ENCODE results near the gene GSN.

Gene GSN

DNA sequence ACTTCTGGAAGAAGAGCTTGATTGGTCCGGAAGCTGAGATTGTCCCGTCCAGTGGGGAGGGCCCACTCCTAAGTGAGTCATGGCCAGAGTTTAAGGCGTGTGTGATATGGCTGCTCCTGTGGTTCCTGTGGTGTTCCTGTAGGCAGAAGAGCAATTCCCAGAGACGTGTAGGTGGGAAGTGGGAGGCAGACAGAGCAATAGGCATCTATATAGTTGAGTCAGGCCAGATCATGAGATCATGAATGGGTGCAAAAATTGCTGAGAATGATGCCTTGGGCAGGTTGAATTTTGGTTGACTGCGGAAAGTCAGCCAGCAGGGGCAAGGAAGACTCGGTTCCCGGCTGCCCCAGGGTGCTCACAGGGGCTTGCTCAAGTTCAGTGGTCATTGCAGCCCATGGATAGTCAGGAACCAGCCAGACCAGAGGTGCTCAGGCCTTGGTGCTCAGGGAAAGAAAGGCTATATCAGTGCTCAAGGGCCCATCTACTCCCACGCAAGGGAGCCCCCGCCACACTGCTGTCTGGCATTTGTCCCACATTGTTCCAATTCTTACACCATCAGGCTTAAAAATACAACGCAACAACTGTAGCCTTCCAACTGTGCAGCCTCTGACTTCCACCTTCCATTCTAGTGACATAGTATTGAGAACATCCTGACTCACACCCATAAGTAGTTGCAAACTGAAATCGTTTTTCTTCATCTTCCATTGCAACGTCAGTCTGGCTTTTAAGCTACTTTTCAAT is 21.0 kb upstream of the GSN start:
- peak; percentile 76 to 79 for DNase-seq (ENCODE audit: low read depth in 2 of 2)

- DNase-seq (ENCODE audit: low read depth in 2 of 2) = no peak
Observed at GRCh38 chr9:121249563-121249962, 18.4 kb upstream of the GSN start.

DNA sequence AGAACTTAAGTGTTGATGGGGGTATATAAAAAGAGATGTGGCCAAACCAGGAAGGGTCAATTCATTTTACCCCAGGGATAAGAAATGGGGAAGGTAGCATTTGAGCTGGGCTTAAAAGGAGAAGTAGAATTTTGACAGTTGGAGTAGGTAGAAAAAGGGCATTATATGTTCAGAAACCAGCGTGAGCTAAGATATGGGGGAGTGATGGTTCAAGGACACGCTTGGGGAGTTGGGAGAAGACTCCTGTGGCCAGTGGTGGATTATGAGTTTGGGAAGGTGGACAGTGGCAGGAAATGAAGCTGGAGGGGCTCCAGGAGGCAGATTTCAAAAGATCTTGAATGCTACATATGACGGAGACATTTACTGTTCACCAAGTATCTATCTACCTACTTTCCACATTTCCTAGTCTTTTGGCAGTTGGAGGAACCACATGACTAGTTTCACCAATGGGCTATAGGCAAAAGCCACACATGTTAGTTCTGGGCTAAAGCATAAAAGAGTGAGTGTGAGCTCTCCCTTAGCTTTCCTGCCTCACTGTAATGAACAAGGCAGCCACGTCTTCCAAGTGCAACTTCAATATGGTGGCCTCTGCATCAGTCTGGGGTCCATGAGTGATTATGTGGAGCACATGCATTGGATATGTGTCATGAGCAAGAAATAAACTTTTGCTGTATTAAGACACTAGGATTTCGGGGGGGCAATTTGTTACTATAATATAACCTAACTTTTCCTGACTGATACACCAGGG is 15.7 kb upstream of the GSN start:
- no peak for DNase-seq (ENCODE audit: low read depth in 2 of 2)

DNA sequence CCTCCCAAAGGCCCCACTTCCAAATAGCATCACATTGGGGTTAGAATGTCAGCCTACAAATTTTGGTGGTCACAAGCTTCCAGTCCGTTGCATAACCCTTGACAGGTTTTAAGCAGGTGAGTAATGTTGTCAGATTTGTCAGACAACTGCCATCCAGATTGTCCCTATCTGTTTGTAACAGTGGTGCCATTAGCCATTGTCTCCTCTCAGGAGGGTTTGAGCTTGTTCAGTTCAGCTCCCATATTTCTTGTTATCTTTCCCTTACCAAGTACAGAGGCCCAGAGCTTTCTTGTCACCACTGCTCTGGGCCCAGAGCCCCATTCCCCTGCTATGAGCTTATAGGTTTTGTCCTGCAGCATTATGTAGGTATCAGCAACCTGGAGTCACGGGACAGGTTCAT is 14.8 kb upstream of the GSN start:
- no peak for DNase-seq (ENCODE audit: low read depth in 2 of 2)

DNA sequence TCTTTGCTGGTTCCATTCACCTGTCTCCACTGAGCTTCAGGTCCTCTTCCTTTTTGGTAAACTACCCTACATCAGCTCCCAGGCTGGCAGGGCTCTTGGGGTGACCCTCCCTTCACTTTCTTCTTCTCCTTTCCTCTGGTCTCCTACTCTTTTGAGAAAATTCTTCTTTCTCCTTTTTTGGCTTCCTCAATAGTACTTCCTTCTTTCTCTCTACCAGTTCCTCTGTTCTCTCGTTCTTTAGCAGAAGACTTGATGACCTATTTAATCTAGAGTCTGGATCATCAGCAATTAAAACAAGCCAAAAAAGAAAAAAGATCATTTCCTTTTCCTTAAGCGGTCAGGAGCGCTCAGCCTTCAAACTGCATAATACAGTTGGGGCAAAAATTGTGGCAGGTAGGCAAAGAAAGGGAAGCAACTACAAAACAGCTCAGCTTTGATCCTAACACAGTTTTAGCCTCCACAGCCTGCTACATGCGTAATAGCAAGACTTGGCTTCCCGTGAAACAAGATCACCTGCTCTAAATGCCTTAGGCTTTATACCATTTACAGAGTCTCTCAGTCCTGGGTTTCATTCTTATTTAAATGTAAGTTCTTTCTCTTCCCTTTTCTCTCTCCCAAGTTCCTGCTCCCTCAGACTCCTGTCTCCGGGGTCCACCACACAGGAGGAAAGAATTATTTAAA is 14.0 kb upstream of the GSN start:
- DNase-seq (ENCODE audit: low read depth in 2 of 2) = no peak

- DNase-seq (ENCODE audit: low read depth in 2 of 2) = no peak
Observed at GRCh38 chr9:121259498-121259897, 8.5 kb upstream of the GSN start.

- no peak for DNase-seq (ENCODE audit: low read depth in 2 of 2)
Observed at GRCh38 chr9:121259935-121260334, 8.0 kb upstream of the GSN start.

GRCh38 chr9:121260457-121261106 is 7.4 kb upstream of the GSN start:
- DNase-seq (ENCODE audit: low read depth in 2 of 2) = no peak

DNA sequence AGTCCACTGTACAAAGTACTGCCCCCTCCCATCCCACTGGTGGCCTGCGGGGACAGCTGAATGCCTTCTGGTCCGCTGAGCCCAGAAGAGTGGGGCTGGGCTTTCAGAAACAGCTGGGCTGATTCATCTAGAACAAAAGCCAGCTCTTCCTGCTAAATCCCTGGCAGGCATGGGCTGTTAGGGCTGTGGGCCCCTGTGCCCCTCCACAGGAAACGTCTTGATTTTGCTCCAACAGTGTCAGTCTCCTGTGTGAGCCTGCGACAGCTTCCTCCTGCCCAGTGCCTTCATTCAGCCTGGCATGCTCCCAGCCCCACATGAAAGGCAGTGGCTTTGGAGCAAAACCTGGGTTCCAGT is 6.9 kb upstream of the GSN start:
- DNase-seq (ENCODE audit: low read depth in 2 of 2) = no peak

DNA sequence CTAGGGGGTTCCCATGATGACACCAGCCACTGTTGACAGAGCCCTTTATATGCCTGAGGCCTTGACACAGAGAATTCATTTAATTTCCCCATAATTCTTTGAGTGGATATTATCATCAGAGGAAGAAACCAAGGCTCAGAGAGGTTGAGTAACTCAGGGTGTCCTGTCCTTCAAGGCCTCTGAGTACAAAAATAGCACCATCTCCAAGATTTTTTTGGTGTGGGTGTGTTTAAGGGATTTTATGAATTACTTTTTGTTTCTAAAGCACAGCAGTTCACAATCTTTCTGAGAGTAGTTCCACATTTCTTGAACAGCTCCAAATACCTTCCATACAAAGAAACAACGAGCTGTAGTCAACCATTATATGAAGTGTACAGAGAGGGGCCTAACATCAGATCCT is 6.2 kb upstream of the GSN start:
- DNase-seq (ENCODE audit: low read depth in 2 of 2) = no peak

GRCh38 chr9:121262423-121262822 is 5.5 kb upstream of the GSN start:
- DNase-seq (ENCODE audit: low read depth in 2 of 2) = no peak

- no peak for DNase-seq (ENCODE audit: low read depth in 2 of 2)
Observed at GRCh38 chr9:121262953-121263352, 5.0 kb upstream of the GSN start.

GRCh38 chr9:121266356-121266755 is 1.6 kb upstream of the GSN start:
- DNase-seq (ENCODE audit: low read depth in 2 of 2) = no peak

GRCh38 chr9:121266906-121267650 is 884 bp upstream of the GSN start:
- no peak for DNase-seq (ENCODE audit: low read depth in 2 of 2)

GRCh38 chr9:121268598-121268850 is 562 bp downstream of the GSN start:
- no peak for DNase-seq (ENCODE audit: low read depth in 2 of 2)

DNA sequence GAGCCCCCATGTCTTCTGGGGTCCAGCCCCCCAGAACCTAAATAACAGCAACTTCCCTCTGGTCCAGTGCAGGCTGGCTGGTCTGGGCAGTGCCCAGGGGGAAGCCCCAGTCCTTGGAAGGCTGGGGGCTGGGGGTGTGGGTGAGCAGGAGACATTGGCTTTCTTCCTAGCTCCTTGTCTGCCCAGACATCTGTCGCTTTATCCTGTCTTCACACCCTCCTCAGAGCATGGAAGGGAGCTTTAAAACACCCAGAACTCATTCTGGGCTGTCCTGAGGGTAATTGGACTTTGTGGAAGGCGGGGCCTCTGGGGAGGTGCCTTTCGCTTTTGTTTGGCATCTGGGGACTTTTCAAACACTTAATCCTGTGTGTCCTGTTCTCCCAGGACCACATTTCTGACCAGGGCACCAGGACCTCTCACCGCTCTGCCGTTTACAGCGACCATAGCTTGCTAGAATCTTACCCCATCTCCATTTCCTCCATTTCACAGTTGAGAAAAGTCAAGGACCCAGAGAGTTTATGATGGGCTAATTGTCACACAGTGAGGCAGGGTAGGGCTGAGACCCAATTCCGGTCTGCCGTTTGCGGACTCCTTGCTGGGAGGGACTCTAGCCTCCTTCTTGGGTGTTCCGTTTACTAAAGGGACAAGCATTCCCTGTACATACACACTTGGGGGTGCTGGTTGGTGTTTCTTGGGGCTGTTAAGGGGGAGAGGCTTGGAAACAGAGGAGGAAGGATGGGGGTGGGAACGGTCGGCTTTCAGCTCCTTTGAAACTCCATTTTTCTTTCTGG is 1.1 kb downstream of the GSN start:
- no peak for DNase-seq (ENCODE audit: low read depth in 2 of 2)

- no peak for DNase-seq (ENCODE audit: low read depth in 2 of 2)
Observed at GRCh38 chr9:121269642-121270254, 1.8 kb downstream of the GSN start.

- peak; percentile 72 to 73 for DNase-seq (ENCODE audit: low read depth in 2 of 2)
Observed at GRCh38 chr9:121271368-121272341, 3.7 kb downstream of the GSN start.

GRCh38 chr9:121272401-121272948 is 4.5 kb downstream of the GSN start:
- DNase-seq (ENCODE audit: low read depth in 2 of 2) = no peak

All from fibroblast of skin of left biceps (primary cell).